Activated naive CD8-positive, alpha-beta T cell treated with anti-CD3 and anti-CD28 coated beads, Interleukin-2, amount 50 U/mL, for 16 hours (primary cell): ENCODE results near the gene CYB561D2.

Source experiments
- DNase-seq: peaks from one replicate; pipeline ENCODE4 v3.0.0-alpha.2; 2020; ENCODE audit warnings: low read depth, low spot score

CYB561D2 gene

DNA sequence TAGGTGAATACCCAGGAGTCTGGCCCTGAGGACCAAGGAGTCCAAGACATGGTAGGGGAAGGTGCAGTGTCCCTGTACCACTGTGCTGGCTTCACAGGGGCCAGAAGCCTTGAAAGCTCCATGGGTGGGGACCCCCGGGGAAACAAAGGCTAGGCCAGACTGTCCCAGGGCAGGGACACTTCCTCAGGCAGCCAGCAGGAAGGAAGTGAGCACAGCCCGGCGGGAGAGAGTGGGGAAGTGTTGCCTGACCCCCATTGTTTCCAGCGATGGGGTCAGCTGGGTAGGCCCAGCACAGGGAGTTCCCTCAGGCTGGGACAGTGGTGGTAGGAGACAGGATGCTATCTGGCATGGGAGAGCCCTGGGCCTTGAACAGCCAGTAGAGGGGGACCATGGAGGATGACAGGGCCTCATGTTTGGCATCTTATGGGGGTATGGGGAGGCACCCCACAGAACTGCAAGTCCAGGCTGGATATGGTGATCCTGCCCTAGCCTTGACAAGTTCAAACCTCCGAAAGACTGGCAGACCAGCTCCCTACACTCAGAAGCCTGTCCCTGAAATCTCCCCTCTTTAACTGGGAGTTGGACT is 27.0 kb upstream of the CYB561D2 start:
- DNase-seq = no peak

DNA sequence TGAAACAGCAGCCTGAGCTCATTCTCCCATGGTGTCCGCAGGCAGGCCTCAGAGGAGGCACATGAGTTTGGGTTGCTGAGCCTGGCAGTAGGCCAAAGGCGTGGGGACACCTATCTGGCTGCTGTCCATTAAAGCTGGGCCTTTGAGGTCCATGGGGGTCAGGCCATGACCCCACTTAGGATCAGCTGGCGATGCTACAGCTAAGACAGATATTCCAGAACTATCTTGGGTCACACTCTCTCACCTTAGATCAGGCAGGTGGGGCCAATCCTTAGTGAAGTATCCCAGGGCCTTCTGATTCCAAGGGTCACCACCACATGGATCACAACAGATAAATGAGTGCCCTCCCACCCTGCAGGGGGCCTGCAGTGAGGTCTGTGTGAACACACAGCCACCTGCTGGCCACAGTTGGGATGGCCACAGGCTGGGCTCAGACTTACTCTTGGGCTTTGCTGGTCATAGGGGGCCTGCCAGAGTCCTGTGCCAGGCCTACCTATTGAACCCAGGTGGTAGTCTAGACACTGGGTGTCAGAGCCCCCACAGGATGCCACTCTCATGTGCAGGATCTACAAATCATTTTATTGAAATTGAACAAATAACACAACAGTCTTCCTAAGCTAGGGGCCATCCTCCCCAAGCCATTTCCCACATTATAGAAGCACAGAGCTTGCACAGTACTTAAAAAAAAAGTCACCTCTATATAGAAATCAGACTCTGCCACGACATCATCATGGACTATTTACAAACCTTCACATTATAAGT is 26.1 kb upstream of the CYB561D2 start:
- DNase-seq = peak; percentile 40

DNA sequence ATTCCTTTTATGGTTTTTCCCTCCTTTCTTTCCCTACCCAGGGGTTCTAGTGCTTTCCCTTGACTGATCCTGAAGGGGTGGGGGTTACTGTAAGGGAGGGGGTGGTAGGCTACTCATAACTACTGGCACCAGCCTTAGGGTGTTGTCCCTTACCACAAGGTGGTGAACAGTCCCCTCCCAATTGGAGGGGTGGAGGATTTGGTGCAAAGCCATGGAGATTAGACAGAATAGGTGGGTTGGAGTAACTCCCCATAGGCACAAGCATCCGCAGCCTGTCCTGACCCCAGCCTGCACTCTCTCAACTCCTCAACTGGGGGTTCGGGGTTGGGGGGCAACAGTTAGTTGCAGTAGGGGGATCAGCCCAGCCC is 25.6 kb upstream of the CYB561D2 start:
- DNase-seq = no peak

DNA sequence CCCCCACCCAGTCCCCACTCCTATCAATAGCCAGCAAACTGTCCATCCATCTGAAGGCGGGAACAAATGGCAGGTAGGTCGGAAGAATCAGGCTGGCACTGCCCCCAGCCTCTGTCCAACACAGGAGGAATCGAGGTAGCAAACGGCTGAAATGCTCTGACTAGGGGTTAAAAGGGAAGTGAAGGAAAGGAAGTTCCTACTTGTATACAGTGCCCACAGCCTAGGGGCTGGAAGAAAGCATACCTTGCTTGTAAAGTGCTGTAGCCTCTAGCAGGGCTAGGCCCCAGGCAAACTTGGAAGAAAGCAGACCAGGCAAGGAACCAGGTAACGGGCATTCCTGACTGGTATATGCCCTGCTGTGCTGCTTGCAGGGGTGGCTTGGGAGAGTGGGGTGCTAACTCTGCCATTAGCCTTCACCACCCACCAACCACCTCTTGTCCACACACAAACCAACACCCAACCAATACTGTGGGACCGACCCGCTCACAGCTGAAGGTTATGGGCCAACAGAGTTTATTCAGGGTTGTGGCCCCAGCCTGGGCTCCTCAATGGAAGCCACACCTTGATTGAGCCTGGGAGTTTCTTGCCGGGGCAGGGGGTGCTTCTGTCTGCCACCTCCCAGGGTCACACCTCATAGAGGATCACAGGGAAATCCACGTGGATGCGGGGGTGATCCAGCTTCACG is 25.0 kb upstream of the CYB561D2 start:
- no peak for DNase-seq

DNA sequence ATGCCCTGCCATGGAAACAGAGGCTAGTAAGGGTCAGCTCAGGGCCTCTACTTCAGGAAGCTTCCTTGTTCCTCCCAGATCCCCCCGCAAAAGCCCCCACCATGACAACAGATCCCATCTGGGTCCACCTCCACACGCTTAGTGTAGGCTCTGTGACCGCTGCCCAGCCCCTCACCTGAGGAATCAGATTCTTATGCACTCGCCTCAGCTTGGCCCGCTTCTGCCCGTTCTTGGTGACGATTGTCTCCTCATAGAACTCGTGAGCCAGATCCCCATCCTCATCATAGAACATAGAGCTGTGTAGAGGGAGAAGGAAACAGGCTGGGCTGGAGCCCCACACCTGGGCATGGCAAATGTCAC is 24.5 kb upstream of the CYB561D2 start:
- DNase-seq = no peak

DNA sequence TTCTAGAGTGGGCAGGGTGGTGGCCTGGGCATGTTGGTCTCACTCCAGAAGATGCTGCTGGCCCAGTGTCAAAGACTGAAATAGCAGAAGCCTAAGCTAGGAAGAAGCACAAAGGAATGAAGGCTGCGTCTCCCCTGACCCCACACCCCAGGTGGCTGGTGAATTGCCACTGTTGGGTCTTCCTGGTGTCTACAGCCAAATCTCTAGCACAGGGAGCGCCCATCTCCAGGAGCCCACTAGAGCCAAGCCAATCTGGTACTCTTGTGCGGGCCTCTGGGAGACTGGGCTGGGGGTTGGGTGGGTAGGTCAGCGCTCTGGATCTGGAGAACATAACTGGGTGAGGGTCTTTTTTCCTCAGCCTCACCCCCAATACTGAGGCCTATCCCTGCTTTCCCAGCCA is 23.5 kb upstream of the CYB561D2 start:
- DNase-seq = no peak

DNA sequence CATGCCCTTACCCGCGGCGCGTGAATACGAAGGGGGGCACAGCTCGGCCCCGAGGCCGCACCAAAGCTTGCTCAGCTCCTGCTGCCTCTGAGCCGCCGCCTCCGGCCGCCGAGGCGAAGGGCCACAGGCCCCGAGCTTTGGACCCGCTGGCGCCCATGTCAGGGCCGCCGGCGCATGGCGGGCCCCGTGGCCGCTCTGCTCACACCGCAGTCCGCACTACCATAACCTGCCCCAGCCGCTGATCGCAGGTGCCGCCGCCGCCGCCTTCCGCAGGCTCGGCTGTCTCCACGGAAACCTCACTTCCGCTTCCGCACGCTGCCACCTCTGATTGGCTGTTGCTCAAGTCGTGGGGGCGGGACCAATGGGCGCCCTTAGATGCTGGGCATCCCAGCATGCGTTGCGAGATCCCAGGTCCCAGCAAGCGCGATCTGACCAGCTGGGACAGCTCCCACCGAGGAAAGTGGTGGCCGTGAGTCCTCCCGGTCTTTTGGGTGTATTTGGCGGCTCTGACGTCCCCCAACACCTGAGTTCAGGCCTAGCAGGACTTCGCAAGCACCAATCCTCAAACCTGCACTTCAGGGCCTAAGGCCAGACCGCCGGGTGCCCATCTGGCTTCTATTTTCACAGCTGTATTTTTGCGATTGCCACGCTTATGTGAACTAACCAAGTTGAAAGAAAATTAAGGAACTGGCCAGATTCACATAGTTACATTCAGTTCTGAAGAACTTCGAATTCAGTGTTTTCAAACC is 22.5 kb upstream of the CYB561D2 start, which contains the start of gene TUSC2:
Gene TUSC2 (minus strand): TSS at position 281 of the 749 bp plus-strand sequence. CDS start 124 bp downstream, at position 157.
- peak; percentile 84 for DNase-seq

DNA sequence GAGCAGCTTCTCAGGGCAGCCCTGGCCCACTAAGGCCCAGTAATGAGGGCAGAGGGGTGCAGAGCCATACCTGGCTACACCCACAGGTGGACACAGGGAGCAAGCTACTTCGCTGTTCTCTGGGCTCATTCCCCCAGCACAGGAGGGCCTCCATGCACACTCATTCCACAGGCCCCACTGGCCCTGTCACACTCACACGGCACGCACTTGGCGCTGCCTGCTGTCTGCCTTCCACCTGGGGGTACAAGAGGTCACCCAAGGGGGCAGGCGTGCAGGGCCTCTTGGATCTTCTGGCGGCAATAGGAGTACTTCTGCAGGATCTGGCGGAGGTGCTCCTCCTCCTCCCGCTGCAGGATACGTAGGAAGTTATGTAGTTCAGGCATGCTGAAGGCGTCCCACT is 20.3 kb upstream of the CYB561D2 start:
- no peak for DNase-seq

DNA sequence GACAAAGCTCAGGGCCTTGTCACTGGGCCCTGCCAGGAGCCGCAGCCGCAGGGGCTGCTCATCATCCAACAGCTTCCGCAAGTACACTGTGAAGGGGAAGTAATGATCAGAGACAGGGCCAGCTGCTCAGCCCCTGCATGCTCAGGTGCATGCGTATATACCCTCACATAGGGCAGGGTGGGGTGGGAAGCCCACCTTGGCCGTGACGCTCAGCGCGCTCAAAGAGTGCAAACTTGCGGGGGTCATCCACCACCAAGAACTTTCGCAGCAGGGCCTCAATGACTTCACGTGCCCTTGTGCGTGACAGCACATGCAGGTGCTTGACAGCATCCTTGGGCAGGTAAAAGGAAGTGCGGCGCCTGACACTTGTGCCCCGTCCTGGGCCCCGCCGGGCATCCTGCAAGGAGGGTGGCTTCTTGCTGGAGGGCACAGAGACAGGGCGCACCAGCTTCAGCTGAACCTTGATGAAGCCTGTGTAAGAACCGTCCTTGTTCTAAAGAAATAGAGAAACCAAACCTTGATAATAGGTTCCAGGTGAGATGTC is 19.2 kb upstream of the CYB561D2 start:
- no peak for DNase-seq

DNA sequence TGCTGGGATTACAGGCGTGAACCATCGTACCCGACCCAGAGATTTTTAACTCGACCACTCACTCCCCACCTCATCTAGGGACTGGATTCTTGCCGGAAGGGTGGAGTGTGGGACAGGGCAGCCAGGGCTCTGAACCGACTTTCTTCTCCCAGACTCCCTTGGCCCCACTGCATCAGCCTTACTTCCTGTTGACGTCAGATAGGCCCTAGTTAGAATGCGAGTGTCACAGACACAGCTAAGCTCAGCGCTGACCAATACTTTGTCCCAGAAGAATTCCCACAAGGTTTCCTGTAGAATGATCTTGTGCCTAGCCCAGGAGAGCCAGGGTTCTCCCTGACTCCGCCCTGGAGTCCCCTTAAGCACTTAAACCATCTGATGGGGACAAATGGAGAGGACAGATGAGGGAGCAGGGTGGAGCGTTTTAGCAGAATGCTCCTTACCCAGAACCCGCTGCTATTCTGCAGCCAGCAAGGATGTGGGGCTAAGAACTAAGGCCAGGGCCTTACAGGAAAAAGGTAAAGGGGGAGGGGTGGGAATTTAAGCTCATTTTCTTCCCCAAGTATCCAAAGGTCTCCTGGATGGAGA is 16.8 kb upstream of the CYB561D2 start:
- no peak for DNase-seq

DNA sequence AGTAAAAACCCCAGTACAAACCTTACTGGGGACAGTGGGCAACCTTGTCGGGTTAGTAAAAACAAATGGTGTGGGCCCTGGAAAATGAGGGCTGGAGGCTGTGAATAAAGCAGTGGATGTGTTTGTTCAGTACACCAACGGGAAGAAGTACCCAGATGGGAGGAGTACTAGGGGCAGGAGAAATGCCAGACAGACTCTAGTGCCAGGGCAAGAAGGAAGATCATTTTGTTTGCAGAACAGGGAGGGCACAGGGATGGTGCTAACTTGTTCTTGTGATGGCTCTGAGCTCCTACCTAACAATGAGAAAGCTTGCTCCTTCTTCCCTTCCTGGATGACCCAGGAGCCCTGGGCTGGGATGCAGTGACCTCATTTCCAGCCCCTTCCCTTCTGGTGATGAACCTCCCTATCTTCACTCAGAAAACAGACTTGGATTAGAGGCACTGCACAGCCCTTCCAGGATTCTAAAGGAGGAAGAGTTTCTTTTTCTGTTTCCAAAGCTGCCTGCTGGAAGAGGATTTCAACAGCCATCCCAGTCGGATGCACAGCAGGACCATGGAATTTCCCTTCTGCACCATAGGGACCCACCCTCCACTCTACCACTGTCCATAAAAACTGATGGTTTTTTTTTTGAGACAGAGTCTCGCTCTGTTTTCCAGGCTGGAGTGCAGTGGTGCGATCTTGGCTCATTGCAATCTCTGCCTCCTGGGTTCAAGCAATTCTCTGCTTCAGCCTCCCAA is 16.2 kb upstream of the CYB561D2 start:
- no peak for DNase-seq

DNA sequence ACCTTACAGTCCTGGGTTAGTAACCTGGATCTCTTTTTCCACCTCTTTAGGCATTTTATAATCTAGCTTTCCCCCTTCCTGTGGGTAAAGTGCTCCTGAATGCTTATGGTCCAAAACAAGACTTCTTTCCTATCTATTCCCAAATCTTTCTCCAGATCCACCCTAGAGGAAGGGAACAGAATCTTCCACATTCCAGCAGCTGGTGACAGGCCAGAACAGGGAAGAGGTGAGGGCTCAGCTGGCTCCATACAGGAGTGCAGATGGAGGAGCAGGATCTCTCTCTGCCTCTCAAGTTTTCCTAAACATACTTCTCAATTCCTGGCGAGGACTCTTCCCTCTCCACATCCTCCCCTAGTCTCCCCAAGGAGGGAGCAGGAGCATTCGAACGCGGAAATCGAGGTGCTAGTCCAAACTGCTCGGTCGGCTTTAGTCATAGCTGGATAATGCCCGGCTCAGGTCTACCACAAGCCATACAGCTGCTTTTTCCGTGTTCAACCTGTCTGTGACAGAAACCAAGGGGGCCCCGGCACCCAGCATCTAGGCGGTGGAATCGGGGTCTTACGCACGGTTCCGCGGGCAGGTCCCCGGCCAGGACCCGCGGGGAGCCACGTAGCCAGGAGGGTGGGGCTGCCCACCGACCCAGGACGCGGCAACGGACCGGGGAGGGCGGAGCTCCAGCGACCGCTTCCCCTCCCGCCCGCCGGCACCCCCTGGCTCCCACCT is 14.0 kb upstream of the CYB561D2 start:
- no peak for DNase-seq

DNA sequence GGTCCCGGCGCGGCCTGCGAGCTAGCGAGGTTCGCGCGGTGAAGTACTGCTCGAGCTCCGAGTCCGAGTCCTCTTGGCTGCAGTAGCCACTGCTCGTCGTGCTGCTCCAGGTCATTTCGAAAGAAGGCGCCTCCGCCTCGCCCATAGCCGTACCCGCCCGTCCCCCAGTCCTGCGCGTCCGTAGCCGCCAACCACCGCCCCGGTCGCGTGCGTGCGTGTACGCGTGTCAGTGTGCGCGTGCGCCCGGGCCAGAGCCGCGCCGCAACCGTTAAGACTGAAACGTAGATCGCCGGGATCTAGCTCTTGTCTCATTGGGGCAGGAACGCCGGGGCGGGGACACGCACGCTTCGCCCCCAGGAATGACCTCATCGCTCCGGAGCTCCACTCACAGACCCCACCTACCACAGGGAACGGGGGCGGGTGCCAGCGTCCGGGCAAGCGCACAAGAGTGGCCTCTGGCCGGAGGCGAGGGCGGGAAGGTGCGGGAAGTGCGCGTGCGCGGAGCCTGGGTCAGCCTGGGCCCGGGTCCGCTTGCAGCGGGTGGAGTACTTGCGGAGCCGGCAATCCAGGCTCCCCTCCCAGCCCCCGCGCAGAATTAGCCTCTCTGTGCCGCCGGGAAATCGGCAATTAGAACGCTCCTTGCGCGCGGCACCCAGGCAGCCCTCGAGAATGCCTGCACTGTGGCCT is 13.3 kb upstream of the CYB561D2 start:
- DNase-seq = peak; percentile 93

DNA sequence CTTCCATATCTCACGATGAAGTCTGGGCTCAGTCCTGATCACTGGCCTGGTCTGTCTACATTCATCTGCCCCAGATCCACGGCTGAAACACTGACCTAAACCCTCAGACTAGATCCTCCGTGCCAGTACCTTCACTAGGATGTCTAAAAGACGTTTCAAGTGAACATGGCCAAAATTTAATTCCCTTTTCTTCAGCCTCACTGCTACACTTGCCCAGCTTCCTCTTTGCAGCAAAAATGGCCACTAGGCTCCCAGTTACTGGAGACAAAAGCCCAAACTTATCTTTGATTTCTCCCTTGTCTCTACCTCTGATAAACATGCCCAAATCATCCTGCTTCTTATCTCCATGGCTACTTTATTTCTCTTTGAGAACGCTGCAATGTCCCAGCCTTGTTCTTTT is 11.7 kb upstream of the CYB561D2 start:
- no peak for DNase-seq

DNA sequence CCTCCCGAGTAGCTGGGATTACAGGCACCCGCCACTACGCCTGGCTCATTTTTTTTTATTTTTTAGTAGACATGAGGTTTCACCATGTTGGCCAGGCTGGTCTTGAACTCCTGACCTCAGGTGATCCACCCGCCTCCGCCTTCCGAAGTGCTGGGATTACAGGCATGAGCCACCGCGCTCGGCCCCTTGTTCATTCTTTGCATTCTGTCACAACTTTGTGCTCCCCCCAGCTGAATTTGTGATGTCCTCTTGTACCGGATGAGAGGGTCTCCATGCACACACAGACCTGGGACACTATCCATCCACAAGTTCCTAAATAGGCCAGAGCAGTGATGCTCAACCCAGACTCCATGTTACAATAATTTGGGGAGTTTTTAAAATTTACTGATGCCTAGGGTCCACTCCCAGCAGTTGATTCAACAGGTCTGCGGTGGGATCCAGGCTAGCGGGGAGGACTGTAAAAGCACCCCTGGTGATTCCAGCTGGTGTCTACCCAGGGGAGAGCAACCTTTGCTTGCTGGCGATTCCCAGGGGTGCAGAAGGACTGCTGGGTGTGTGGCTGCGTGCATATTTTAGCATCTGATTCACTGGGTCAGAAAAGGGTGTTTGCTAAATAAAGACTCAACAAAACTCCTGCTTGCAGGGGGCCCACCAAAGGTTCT is 11.0 kb upstream of the CYB561D2 start:
- no peak for DNase-seq

DNA sequence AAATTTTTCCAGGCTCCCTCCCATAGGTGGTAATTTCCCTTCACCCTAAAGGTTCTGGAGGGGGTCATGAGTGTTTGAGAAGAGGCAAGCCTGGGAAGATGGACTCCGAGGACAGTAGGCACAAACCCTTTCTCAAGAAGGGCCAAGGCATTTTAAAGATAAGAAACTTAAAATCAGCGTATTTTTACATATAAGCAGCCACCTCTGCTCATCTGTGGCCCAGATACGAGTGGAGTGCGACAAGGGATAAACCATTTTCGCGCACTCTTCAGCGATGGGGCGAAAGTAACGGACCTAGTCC is 10.6 kb upstream of the CYB561D2 start:
- no peak for DNase-seq

DNA sequence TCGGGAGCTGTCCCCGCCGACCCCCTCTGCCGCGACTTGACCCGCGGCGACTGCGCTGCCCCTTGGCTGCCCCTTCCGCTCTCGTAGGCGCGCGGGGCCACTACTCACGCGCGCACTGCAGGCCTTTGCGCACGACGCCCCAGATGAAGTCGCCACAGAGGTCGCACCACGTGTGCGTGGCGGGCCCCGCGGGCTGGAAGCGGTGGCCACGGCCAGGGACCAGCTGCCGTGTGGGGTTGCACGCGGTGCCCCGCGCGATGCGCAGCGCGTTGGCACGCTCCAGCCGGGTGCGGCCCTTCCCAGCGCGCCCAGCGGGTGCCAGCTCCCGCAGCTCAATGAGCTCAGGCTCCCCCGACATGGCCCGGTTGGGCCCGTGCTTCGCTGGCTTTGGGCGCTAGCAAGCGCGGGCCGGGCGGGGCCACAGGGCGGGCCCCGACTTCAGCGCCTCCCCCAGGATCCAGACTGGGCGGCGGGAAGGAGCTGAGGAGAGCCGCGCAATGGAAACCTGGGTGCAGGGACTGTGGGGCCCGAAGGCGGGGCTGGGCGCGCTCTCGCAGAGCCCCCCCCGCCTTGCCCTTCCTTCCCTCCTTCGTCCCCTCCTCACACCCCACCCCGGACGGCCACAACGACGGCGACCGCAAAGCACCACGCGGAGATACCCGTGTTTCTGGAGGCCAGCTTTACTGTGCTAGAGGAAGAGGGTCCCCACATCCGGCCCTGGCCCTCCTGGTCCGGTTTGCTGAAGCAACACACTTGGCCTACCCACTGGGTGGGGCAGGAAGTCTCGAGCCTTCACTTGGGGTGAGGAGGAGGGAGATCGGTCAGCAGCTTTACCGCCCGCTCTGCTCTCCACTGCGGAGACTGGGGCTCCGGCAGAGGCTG is 10.0 kb upstream of the CYB561D2 start, which contains the start of gene RASSF1:
Gene RASSF1 (minus strand): TSS at position 389 of the 882 bp plus-strand sequence. CDS start 31 bp downstream, at position 358.
- no peak for DNase-seq

DNA sequence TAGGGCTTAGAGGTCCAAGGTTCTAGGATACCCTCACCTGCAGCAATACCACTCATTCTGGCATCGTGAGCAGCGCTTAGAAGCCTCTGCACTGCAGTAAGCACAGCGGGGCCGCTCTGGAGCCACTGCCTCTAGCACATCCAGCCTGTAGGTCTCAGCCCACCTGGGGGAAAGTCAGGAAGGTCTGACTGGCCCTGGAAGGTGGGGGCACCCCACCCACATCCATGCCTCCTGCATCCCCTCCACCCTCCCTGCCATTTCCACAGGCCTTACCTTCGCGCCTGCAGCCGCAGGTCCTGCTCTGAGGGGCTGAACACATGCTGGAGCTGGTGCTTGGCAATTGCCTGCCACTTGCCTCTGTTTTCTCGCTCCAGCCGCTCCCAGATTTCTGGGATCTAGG is 9.1 kb upstream of the CYB561D2 start:
- no peak for DNase-seq
